ENCODE results near the gene ESYT2.

- no peak for TF ChIP-seq EZH2 (IDR thresholded peaks at IDR 0.05)
- no peak for TF ChIP-seq JUND (IDR thresholded peaks at IDR 0.05)
- TF ChIP-seq EZH2phosphoT487 (IDR thresholded peaks at IDR 0.05; ENCODE audit: borderline replicate concordance), result no peak
- TF ChIP-seq SIN3A (IDR thresholded peaks at IDR 0.05; ENCODE audit: low read depth), result no peak
- no peak for TF ChIP-seq POLR2A (IDR thresholded peaks at IDR 0.05; ENCODE audit: borderline replicate concordance, extremely low read depth, insufficient read depth, insufficient read length)
- TF ChIP-seq, protein P1, sequence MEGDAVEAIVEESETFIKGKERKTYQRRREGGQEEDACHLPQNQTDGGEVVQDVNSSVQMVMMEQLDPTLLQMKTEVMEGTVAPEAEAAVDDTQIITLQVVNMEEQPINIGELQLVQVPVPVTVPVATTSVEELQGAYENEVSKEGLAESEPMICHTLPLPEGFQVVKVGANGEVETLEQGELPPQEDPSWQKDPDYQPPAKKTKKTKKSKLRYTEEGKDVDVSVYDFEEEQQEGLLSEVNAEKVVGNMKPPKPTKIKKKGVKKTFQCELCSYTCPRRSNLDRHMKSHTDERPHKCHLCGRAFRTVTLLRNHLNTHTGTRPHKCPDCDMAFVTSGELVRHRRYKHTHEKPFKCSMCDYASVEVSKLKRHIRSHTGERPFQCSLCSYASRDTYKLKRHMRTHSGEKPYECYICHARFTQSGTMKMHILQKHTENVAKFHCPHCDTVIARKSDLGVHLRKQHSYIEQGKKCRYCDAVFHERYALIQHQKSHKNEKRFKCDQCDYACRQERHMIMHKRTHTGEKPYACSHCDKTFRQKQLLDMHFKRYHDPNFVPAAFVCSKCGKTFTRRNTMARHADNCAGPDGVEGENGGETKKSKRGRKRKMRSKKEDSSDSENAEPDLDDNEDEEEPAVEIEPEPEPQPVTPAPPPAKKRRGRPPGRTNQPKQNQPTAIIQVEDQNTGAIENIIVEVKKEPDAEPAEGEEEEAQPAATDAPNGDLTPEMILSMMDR (IDR thresholded peaks at IDR 0.05 in 2 of 3, conservative IDR thresholded peaks at IDR 0.05 in 1 of 3; ENCODE audit: borderline replicate concordance in 1 of 3, insufficient read depth in 1 of 3, low read depth in 2 of 3, low read length in 2 of 3), result no peak
Observed at GRCh38 chr7:158716802-158717201, 112.5 kb downstream of the ESYT2 start.

All from HCT116 (cell line).